Measurements from ENCODE around the gene KCND3.

Gene KCND3

GRCh38 chr1:111961773-111962565, 27.5 kb downstream of the KCND3 start:
- Histone ChIP-seq H2BK15ac (ENCODE audit: low read length) (no peak overlapping the region), H3K14ac (ENCODE audit: low read length) (no peak overlapping the region), H3K9me3 (replicated peaks in 1 of 2; ENCODE audit: control insufficient read depth in 2 of 2, insufficient read depth in 1 of 2, low read depth in 1 of 2, low read length in 2 of 2) (no peaks in the 10 kb centered on the region)

GRCh38 chr1:111961016-111961415, 28.5 kb downstream of the KCND3 start:
- Histone ChIP-seq H2BK5ac (ENCODE audit: low read length) (no peak overlapping the region), H4K8ac (ENCODE audit: low read depth, low read length) (no peak overlapping the region), H3K9me3 (replicated peaks in 1 of 2; ENCODE audit: control insufficient read depth in 2 of 2, insufficient read depth in 1 of 2, low read depth in 1 of 2, low read length in 2 of 2) (no peaks in the 10 kb centered on the region), H3K4me1 (ENCODE audit: control insufficient read depth in 2 of 2, insufficient read depth in 1 of 2, low read depth in 1 of 2, low read length in 2 of 2) (peaks cover 0 to 8% of the 10 kb centered on the region in 2 donors), H3K79me1 (ENCODE audit: low read depth, low read length) (no peaks in the 10 kb centered on the region), H2BK15ac (ENCODE audit: low read length) (peak overlapping the region; percentile 60), H3K4me2 (ENCODE audit: insufficient read depth, low read length, poor library complexity, severe bottlenecking) (no peak overlapping the region), H3K4me3 (ENCODE audit: low read length in 2 of 2) (no peak overlapping the region), H3K4ac (ENCODE audit: low read length) (no peak overlapping the region), H2BK12ac (ENCODE audit: low read length) (no peak overlapping the region), H3K14ac (ENCODE audit: low read length) (no peak overlapping the region), H4K91ac (ENCODE audit: low read depth, low read length, poor library complexity) (no peak overlapping the region), H3K18ac (ENCODE audit: low read length) (no peak overlapping the region), H3K23ac (ENCODE audit: low read depth, low read length, poor library complexity) (no peak overlapping the region), H3K9ac (ENCODE audit: low read depth, low read length, poor library complexity) (no peak overlapping the region), H2AFZ (ENCODE audit: low read length) (no peak overlapping the region), H3K27ac (replicated peaks; ENCODE audit: low read length) (no peak overlapping the region), H2BK120ac (ENCODE audit: low read depth, low read length) (peak overlapping the region; percentile 8), H2AK5ac (ENCODE audit: low read depth, low read length) (peak overlapping the region; percentile 33), H3K36me3 (replicated peaks in 1 of 2; ENCODE audit: control insufficient read depth in 2 of 2, insufficient read depth in 2 of 2, low read length in 2 of 2) (no peaks in the 10 kb centered on the region), H3K27me3 (ENCODE audit: control insufficient read depth in 3 of 3, insufficient read depth in 3 of 3, low read depth in 1 of 3, low read length in 3 of 3) (peaks cover 0 to 9% (median 0%) of the 10 kb centered on the region in 3 experiments)
- WGBS, 2 donors (ENCODE audit: extremely low coverage in 2 of 2, insufficient read length in 2 of 2, insufficient replicate concordance in 1 of 2), result no CpG with 5 or more reads among the region's 8 CpGs
- DNase-seq (ENCODE audit: low spot score), result no peak

More at GRCh38 chr1:111961773-111962565, 27.5 kb downstream of the KCND3 start:
- no peak for DNase-seq (ENCODE audit: low spot score)
- Histone ChIP-seq H3K4me1 (ENCODE audit: control insufficient read depth in 2 of 2, insufficient read depth in 1 of 2, low read depth in 1 of 2, low read length in 2 of 2) (peaks cover 0 to 8% of the 10 kb centered on the region in 2 donors), H3K36me3 (replicated peaks in 1 of 2; ENCODE audit: control insufficient read depth in 2 of 2, insufficient read depth in 2 of 2, low read length in 2 of 2) (no peaks in the 10 kb centered on the region), H2AK5ac (ENCODE audit: low read depth, low read length) (no peak overlapping the region), H3K79me1 (ENCODE audit: low read depth, low read length) (no peaks in the 10 kb centered on the region), H2BK5ac (ENCODE audit: low read length) (no peak overlapping the region), H3K4me3 (ENCODE audit: low read length in 2 of 2) (no peak overlapping the region), H2BK12ac (ENCODE audit: low read length) (no peak overlapping the region), H3K4me2 (ENCODE audit: insufficient read depth, low read length, poor library complexity, severe bottlenecking) (no peak overlapping the region), H3K27me3 (ENCODE audit: control insufficient read depth in 3 of 3, insufficient read depth in 3 of 3, low read depth in 1 of 3, low read length in 3 of 3) (peaks cover 0 to 9% (median 0%) of the 10 kb centered on the region in 3 experiments), H3K23ac (ENCODE audit: low read depth, low read length, poor library complexity) (no peak overlapping the region), H4K8ac (ENCODE audit: low read depth, low read length) (no peak overlapping the region), H3K4ac (ENCODE audit: low read length) (no peak overlapping the region), H3K9ac (ENCODE audit: low read depth, low read length, poor library complexity) (no peak overlapping the region), H2AFZ (ENCODE audit: low read length) (no peak overlapping the region), H2BK120ac (ENCODE audit: low read depth, low read length) (no peak overlapping the region), H3K27ac (replicated peaks; ENCODE audit: low read length) (no peak overlapping the region), H4K91ac (ENCODE audit: low read depth, low read length, poor library complexity) (no peak overlapping the region), H3K18ac (ENCODE audit: low read length) (peak overlapping the region; percentile 6)
- WGBS, 2 donors (ENCODE audit: extremely low coverage in 2 of 2, insufficient read length in 2 of 2, insufficient replicate concordance in 1 of 2), result no CpG with 5 or more reads among the region's 11 CpGs

- no peak overlapping the region for H4K91ac ChIP-seq (ENCODE audit: low read depth, low read length, poor library complexity)
These were observed 30.0 kb downstream of the KCND3 start for GRCh38 chr1:111959436-111959835.

GRCh38 chr1:111958851-111959250, 30.6 kb downstream of the KCND3 start:
- Histone ChIP-seq H2BK120ac (ENCODE audit: low read depth, low read length) (no peak overlapping the region), H2AK5ac (ENCODE audit: low read depth, low read length) (no peak overlapping the region), H2AFZ (ENCODE audit: low read length) (no peak overlapping the region), H4K8ac (ENCODE audit: low read depth, low read length) (no peak overlapping the region), H3K4me2 (ENCODE audit: insufficient read depth, low read length, poor library complexity, severe bottlenecking) (no peak overlapping the region), H3K27me3 (ENCODE audit: control insufficient read depth in 3 of 3, insufficient read depth in 3 of 3, low read depth in 1 of 3, low read length in 3 of 3) (no peaks in the 10 kb centered on the region), H2BK15ac (ENCODE audit: low read length) (no peak overlapping the region), H3K4ac (ENCODE audit: low read length) (no peak overlapping the region), H3K36me3 (replicated peaks in 1 of 2; ENCODE audit: control insufficient read depth in 2 of 2, insufficient read depth in 2 of 2, low read length in 2 of 2) (no peaks in the 10 kb centered on the region), H3K14ac (ENCODE audit: low read length) (no peak overlapping the region), H3K4me1 (ENCODE audit: control insufficient read depth in 2 of 2, insufficient read depth in 1 of 2, low read depth in 1 of 2, low read length in 2 of 2) (peaks cover 0 to 4% of the 10 kb centered on the region in 2 donors), H3K27ac (replicated peaks; ENCODE audit: low read length) (no peak overlapping the region), H2BK12ac (ENCODE audit: low read length) (no peak overlapping the region), H3K23ac (ENCODE audit: low read depth, low read length, poor library complexity) (no peak overlapping the region), H3K4me3 (ENCODE audit: low read length in 2 of 2) (no peak overlapping the region), H4K91ac (ENCODE audit: low read depth, low read length, poor library complexity) (no peak overlapping the region), H2BK5ac (ENCODE audit: low read length) (no peak overlapping the region), H3K9me3 (replicated peaks in 1 of 2; ENCODE audit: control insufficient read depth in 2 of 2, insufficient read depth in 1 of 2, low read depth in 1 of 2, low read length in 2 of 2) (no peaks in the 10 kb centered on the region), H3K18ac (ENCODE audit: low read length) (no peak overlapping the region), H3K9ac (ENCODE audit: low read depth, low read length, poor library complexity) (no peak overlapping the region), H3K79me1 (ENCODE audit: low read depth, low read length) (no peaks in the 10 kb centered on the region)
- WGBS, 2 donors (ENCODE audit: extremely low coverage in 2 of 2, insufficient read length in 2 of 2, insufficient replicate concordance in 1 of 2), result no CpG with 5 or more reads among the region's 6 CpGs
- no peak for DNase-seq (ENCODE audit: low spot score)

More at GRCh38 chr1:111959436-111959835, 30.0 kb downstream of the KCND3 start:
- Histone ChIP-seq H3K14ac (ENCODE audit: low read length) (no peak overlapping the region), H3K79me1 (ENCODE audit: low read depth, low read length) (no peaks in the 10 kb centered on the region), H3K36me3 (replicated peaks in 1 of 2; ENCODE audit: control insufficient read depth in 2 of 2, insufficient read depth in 2 of 2, low read length in 2 of 2) (no peaks in the 10 kb centered on the region), H3K4me3 (ENCODE audit: low read length in 2 of 2) (no peak overlapping the region), H4K8ac (ENCODE audit: low read depth, low read length) (no peak overlapping the region), H2BK15ac (ENCODE audit: low read length) (no peak overlapping the region), H3K4ac (ENCODE audit: low read length) (no peak overlapping the region), H2BK120ac (ENCODE audit: low read depth, low read length) (no peak overlapping the region), H2AFZ (ENCODE audit: low read length) (no peak overlapping the region), H2BK5ac (ENCODE audit: low read length) (no peak overlapping the region), H3K18ac (ENCODE audit: low read length) (no peak overlapping the region), H3K9me3 (replicated peaks in 1 of 2; ENCODE audit: control insufficient read depth in 2 of 2, insufficient read depth in 1 of 2, low read depth in 1 of 2, low read length in 2 of 2) (no peaks in the 10 kb centered on the region), H3K4me1 (ENCODE audit: control insufficient read depth in 2 of 2, insufficient read depth in 1 of 2, low read depth in 1 of 2, low read length in 2 of 2) (peaks cover 0 to 8% of the 10 kb centered on the region in 2 donors), H3K9ac (ENCODE audit: low read depth, low read length, poor library complexity) (no peak overlapping the region), H2AK5ac (ENCODE audit: low read depth, low read length) (no peak overlapping the region), H2BK12ac (ENCODE audit: low read length) (no peak overlapping the region), H3K4me2 (ENCODE audit: insufficient read depth, low read length, poor library complexity, severe bottlenecking) (no peak overlapping the region), H3K27ac (replicated peaks; ENCODE audit: low read length) (no peak overlapping the region), H3K23ac (ENCODE audit: low read depth, low read length, poor library complexity) (no peak overlapping the region), H3K27me3 (ENCODE audit: control insufficient read depth in 3 of 3, insufficient read depth in 3 of 3, low read depth in 1 of 3, low read length in 3 of 3) (peaks cover 0 to under 1% (median 0%) of the 10 kb centered on the region in 3 experiments)
- DNase-seq (ENCODE audit: low spot score), result no peak
- WGBS, 2 donors (ENCODE audit: extremely low coverage in 2 of 2, insufficient read length in 2 of 2, insufficient replicate concordance in 1 of 2), result no CpG with 5 or more reads among the region's 4 CpGs

Data from neuronal stem cell (in vitro differentiated cells).